ENCODE measurements around the gene GMPPA. TPM values are rescaled to one million over a fixed set of nuclear protein-coding genes. Genes with fewer than 3 reads are reported as not detected.

The GMPPA gene
- total RNA-seq: 34.1 and 45.0 TPM in 2 replicates

- H3K4me3 ChIP-seq (ENCODE audit: low read depth, low read length): peak within 1 kb of the TSS; percentile 82
- TF ChIP-seq, protein P1, sequence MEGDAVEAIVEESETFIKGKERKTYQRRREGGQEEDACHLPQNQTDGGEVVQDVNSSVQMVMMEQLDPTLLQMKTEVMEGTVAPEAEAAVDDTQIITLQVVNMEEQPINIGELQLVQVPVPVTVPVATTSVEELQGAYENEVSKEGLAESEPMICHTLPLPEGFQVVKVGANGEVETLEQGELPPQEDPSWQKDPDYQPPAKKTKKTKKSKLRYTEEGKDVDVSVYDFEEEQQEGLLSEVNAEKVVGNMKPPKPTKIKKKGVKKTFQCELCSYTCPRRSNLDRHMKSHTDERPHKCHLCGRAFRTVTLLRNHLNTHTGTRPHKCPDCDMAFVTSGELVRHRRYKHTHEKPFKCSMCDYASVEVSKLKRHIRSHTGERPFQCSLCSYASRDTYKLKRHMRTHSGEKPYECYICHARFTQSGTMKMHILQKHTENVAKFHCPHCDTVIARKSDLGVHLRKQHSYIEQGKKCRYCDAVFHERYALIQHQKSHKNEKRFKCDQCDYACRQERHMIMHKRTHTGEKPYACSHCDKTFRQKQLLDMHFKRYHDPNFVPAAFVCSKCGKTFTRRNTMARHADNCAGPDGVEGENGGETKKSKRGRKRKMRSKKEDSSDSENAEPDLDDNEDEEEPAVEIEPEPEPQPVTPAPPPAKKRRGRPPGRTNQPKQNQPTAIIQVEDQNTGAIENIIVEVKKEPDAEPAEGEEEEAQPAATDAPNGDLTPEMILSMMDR (IDR thresholded peaks at IDR 0.05; ENCODE audit: insufficient read depth, low read length, poor library complexity, severe bottlenecking): no peak
- peaks cover 2% of the 10 kb centered on the region for H3K36me3 ChIP-seq (ENCODE audit: control insufficient read depth, insufficient read depth, low read length)
- DNase-seq (ENCODE audit: low read depth): peak; percentile 98
- peaks cover 46% of the 10 kb centered on the region for H3K27me3 ChIP-seq (ENCODE audit: control insufficient read depth, insufficient read depth, low read length)
These were observed at the start of gene GMPPA for GRCh38 chr2:219498280-219499057. Gene GMPPA (plus strand): TSS chr2:219498891. CDS start chr2:219499976, 1,085 bp downstream.

- Histone ChIP-seq H3K4me3 (ENCODE audit: low read depth, low read length) (no peak overlapping the region), H3K36me3 (ENCODE audit: control insufficient read depth, insufficient read depth, low read length) (peaks cover 1% of the 10 kb centered on the region), H3K27me3 (ENCODE audit: control insufficient read depth, insufficient read depth, low read length) (peaks cover 15% of the 10 kb centered on the region)
- DNase-seq (ENCODE audit: low read depth): no peak
- TF ChIP-seq, protein P1 (IDR thresholded peaks at IDR 0.05; ENCODE audit: insufficient read depth, low read length, poor library complexity, severe bottlenecking): no peak
These were observed 49.1 kb upstream of the GMPPA start for GRCh38 chr2:219449609-219450008.

- DNase-seq (ENCODE audit: low read depth): no peak
- H3K36me3 ChIP-seq (ENCODE audit: control insufficient read depth, insufficient read depth, low read length): peaks cover 1% of the 10 kb centered on the region
- peaks cover 13% of the 10 kb centered on the region for H3K27me3 ChIP-seq (ENCODE audit: control insufficient read depth, insufficient read depth, low read length)
- H3K4me3 ChIP-seq (ENCODE audit: low read depth, low read length): no peak overlapping the region
- TF ChIP-seq, protein P1 (IDR thresholded peaks at IDR 0.05; ENCODE audit: insufficient read depth, low read length, poor library complexity, severe bottlenecking): no peak
These were observed 46.9 kb upstream of the GMPPA start for GRCh38 chr2:219451661-219452360.

DNA sequence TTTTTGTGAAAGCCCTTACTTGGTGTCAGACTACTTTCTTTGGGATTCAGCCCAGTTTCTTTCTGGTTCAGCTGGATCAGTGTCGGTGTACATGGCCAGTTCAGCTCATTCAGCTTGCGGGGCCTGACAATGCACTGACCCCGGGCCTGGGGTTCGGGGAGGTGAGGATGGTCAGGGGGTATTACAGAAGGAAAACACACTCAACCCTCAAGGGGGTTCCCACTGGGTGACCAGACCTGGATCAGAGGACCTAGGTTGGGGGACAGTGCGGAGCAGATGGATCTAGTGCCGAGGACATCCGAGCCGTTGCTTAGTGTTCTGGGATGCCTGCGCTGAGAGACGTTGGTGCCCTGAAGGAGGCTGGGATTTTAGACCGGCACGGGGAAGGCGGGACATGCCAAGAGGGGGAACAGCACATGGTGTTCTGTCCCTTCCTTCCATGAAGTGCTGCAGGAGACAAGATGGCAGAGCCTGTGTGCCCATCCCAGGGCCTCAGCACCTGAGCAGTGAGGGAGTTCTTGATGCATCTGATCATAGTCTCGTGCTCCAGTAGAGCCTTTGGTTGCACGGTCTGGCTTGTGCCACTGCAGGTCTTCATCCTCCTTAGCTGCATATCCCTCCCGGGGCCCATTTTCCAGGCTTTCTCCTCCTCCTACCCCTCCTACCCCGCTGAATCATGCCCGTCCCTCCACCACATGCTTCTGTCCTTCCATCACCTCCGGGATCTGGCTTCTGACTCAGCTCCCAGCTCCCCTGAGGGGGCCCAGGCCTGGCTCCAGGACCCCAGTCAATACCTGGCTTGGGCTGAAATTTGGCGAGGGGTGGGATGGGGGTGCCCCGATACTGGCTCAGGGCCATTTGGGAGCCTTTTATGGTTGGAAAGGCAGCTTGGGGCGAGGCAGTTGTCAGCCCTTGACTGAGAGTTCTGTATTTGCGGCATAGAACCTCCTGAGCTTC lies 46.1 kb upstream of the GMPPA start:
- peaks cover 1% of the 10 kb centered on the region for H3K36me3 ChIP-seq (ENCODE audit: control insufficient read depth, insufficient read depth, low read length)
- H3K4me3 ChIP-seq (ENCODE audit: low read depth, low read length): no peak overlapping the region
- peaks cover 8% of the 10 kb centered on the region for H3K27me3 ChIP-seq (ENCODE audit: control insufficient read depth, insufficient read depth, low read length)
- peak; percentile 77 for DNase-seq (ENCODE audit: low read depth)
- TF ChIP-seq, protein P1 (IDR thresholded peaks at IDR 0.05; ENCODE audit: insufficient read depth, low read length, poor library complexity, severe bottlenecking): no peak

- H3K27me3 ChIP-seq (ENCODE audit: control insufficient read depth, insufficient read depth, low read length): no peaks in the 10 kb centered on the region
- TF ChIP-seq, protein P1 (IDR thresholded peaks at IDR 0.05; ENCODE audit: insufficient read depth, low read length, poor library complexity, severe bottlenecking): no peak
- H3K36me3 ChIP-seq (ENCODE audit: control insufficient read depth, insufficient read depth, low read length): peaks cover 1% of the 10 kb centered on the region
- no peak for DNase-seq (ENCODE audit: low read depth)
- H3K4me3 ChIP-seq (ENCODE audit: low read depth, low read length): no peak overlapping the region
These were observed 44.8 kb upstream of the GMPPA start for GRCh38 chr2:219453671-219454590.
